GM18867 (cell line): ENCODE results near the gene LRRC10B.

ENCODE experiments used
- ATAC-seq: cut with Tn5 transposase; IDR thresholded peaks from one replicate; pipeline ENCODE4 v1.9.1; 2021; ENCODE audit warnings: mild to moderate bottlenecking, moderate library complexity; ENCODE audit not compliant: unreplicated experiment

LRRC10B gene

GRCh38 chr11:61507012-61507768 is 1.4 kb upstream of the LRRC10B start:
- no peak for ATAC-seq

GRCh38 chr11:61509043-61510029 is 787 bp downstream of the LRRC10B start:
- ATAC-seq: peak; percentile 86

GRCh38 chr11:61510166-61510919 is 1.8 kb downstream of the LRRC10B start:
- no peak for ATAC-seq

- ATAC-seq: no peak
Observed at GRCh38 chr11:61510974-61511373, 2.4 kb downstream of the LRRC10B start.

- ATAC-seq: no peak
Observed at GRCh38 chr11:61511383-61511782, 2.8 kb downstream of the LRRC10B start.

- ATAC-seq: no peak
Observed at GRCh38 chr11:61512435-61512834, 3.9 kb downstream of the LRRC10B start.

- ATAC-seq: no peak
Observed at GRCh38 chr11:61513143-61513765, 4.7 kb downstream of the LRRC10B start.

- ATAC-seq: no peak
Observed at GRCh38 chr11:61514050-61514917, 5.7 kb downstream of the LRRC10B start.

- ATAC-seq: no peak
Observed at GRCh38 chr11:61515686-61516085, 7.1 kb downstream of the LRRC10B start.

- no peak for ATAC-seq
Observed at GRCh38 chr11:61516191-61516590, 7.6 kb downstream of the LRRC10B start.

- ATAC-seq: no peak
Observed at GRCh38 chr11:61516675-61517572, 8.4 kb downstream of the LRRC10B start.

- ATAC-seq: no peak
Observed at GRCh38 chr11:61518032-61518795, 9.7 kb downstream of the LRRC10B start.

- no peak for ATAC-seq
Observed at GRCh38 chr11:61522881-61523280, 14.3 kb downstream of the LRRC10B start.

GRCh38 chr11:61524446-61524845 is 15.9 kb downstream of the LRRC10B start:
- ATAC-seq: no peak

- ATAC-seq: no peak
Observed at GRCh38 chr11:61524963-61525587, 16.5 kb downstream of the LRRC10B start.

- no peak for ATAC-seq
Observed at GRCh38 chr11:61526229-61526628, 17.7 kb downstream of the LRRC10B start.

- no peak for ATAC-seq
Observed at GRCh38 chr11:61526956-61527731, 18.6 kb downstream of the LRRC10B start.
